Measurements from ENCODE around the gene SPTBN1.

SPTBN1 gene

DNA sequence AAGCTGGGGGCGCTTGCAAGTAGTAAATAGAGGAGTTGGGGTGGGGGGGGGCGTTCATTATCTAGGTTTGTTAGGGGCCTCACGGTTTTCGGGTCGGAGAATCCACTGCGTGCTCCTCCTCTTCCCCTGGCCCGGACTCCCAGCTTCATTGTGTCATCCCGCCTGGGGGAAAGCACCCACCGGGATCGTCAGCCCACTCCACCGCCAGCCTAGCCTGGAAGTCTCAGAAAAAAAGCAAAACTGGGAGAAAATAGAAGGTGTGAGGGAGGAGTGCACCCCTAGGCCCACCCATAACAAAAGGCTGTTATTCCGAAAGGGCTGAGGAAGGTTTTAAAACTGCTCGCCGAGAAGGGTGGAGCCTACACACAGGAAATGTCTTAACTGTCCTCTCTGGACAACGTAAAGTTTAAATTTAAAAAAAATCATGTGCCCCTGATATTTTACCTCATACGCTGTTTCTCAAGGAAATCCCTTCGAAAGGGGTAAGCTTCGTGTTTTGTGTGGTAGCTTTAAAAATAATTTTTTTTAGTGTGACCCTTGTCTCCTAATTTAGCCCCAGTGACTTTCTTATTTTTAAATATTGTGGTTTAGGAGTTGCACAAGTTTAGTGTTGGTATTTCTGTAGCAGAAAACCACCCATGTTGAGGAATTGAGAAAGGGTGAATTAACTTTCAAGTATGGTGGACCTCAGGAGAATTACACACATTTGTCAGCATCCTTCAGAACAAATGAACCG is 104.2 kb downstream of the SPTBN1 start:
- Histone ChIP-seq H3K9ac (ENCODE audit: insufficient read length, low read depth) (peak overlapping the region; percentile 69), H3K36me3 (ENCODE audit: insufficient read depth, insufficient read length, low read length) (peaks cover 8% of the 10 kb centered on the region), H3K27me3 (ENCODE audit: insufficient read depth, insufficient read length) (no peaks in the 10 kb centered on the region), H3K4me3 (ENCODE audit: insufficient read length, low read depth) (peak overlapping the region; percentile 89), H3K9me3 (ENCODE audit: insufficient read depth, low read length) (no peaks in the 10 kb centered on the region), H3K4me1 (ENCODE audit: insufficient read depth, insufficient read length) (peaks cover 2% of the 10 kb centered on the region)
- DNase-seq (ENCODE audit: low read depth, low spot score) = no peak
- no peak for TF ChIP-seq YY1 (IDR thresholded peaks at IDR 0.05; ENCODE audit: insufficient read depth, insufficient read length)
- no peak for TF ChIP-seq SUZ12 (IDR thresholded peaks at IDR 0.05; ENCODE audit: extremely low read depth, insufficient read depth, insufficient read length)
- TF ChIP-seq ZNF274 (IDR thresholded peaks at IDR 0.05; ENCODE audit: low read depth, low read length) = no peak

DNA sequence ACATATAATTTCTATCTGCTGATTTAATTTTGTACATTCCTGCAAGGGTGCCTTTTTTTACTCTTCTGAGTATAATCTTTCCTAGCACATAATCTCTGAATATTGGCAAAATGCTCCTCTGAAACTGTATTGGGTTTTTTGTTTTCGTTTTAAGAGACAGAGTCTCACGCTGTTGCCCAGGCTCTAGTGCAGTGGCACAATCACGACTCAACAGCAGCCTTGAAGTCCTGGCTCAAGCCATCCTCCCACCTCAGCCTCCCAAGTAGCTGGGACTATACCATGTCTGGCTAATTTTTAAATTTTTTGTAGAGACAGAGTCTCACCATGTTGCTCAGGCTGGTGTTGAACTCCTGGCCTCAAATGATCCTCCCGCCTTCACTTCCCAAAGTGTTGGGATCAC is 104.9 kb downstream of the SPTBN1 start:
- H3K9me3 ChIP-seq (ENCODE audit: insufficient read depth, low read length) = no peaks in the 10 kb centered on the region
- peaks cover 8% of the 10 kb centered on the region for H3K36me3 ChIP-seq (ENCODE audit: insufficient read depth, insufficient read length, low read length)
- no peaks in the 10 kb centered on the region for H3K27me3 ChIP-seq (ENCODE audit: insufficient read depth, insufficient read length)
- peak overlapping the region; percentile 89 for H3K4me3 ChIP-seq (ENCODE audit: insufficient read length, low read depth)
- H3K4me1 ChIP-seq (ENCODE audit: insufficient read depth, insufficient read length) = peaks cover 2% of the 10 kb centered on the region
- no peak for DNase-seq (ENCODE audit: low read depth, low spot score)
- TF ChIP-seq ZNF274 (IDR thresholded peaks at IDR 0.05; ENCODE audit: low read depth, low read length) = no peak
- TF ChIP-seq SUZ12 (IDR thresholded peaks at IDR 0.05; ENCODE audit: extremely low read depth, insufficient read depth, insufficient read length) = no peak
- no peak for TF ChIP-seq YY1 (IDR thresholded peaks at IDR 0.05; ENCODE audit: insufficient read depth, insufficient read length)
- no peak overlapping the region for H3K9ac ChIP-seq (ENCODE audit: insufficient read length, low read depth)

DNA sequence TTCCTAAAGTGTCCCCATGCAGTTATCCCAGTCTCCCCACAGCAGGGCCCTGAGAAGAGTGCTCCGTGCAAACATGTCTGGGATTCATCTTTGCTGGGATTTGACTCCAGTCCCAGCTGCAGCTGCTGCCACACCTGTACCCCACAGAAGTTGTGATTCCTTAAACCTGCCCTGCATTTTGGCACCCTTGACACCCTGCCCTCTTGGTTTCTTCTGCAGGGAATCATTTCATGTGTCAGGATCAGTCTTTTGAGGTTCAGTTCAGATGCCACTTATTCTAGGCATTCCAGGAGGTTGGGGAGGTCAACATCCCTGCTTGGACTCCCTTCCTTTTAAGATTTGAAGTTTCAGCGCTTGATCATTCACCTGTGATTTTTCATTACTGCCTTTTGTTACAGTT is 108.3 kb downstream of the SPTBN1 start:
- TF ChIP-seq ZNF274 (IDR thresholded peaks at IDR 0.05; ENCODE audit: low read depth, low read length) (no peak), YY1 (IDR thresholded peaks at IDR 0.05; ENCODE audit: insufficient read depth, insufficient read length) (no peak), SUZ12 (IDR thresholded peaks at IDR 0.05; ENCODE audit: extremely low read depth, insufficient read depth, insufficient read length) (no peak)
- H3K27me3 ChIP-seq (ENCODE audit: insufficient read depth, insufficient read length) = no peaks in the 10 kb centered on the region
- no peaks in the 10 kb centered on the region for H3K9me3 ChIP-seq (ENCODE audit: insufficient read depth, low read length)
- H3K4me3 ChIP-seq (ENCODE audit: insufficient read length, low read depth) = no peak overlapping the region
- H3K9ac ChIP-seq (ENCODE audit: insufficient read length, low read depth) = no peak overlapping the region
- H3K4me1 ChIP-seq (ENCODE audit: insufficient read depth, insufficient read length) = peaks cover 2% of the 10 kb centered on the region
- H3K36me3 ChIP-seq (ENCODE audit: insufficient read depth, insufficient read length, low read length) = peaks cover 14% of the 10 kb centered on the region
- no peak for DNase-seq (ENCODE audit: low read depth, low spot score)

DNA sequence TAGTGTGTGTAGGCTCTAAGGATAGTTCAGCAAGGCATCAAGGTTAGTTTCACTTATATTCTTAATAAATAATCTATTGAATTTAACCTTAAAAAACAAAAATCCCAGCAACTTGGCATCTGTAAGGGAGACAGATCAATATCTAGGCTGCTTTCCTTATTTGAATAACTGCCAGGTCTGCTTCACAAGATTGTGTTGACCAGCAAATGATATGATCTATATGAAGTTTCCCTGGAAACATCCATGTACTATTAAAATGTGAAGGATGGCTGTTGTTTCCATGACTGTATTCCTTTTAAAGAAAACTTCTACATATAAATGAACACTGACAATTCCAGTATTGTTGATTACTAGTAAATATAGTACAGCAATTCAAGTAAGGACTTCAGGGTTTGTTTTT is 109.4 kb downstream of the SPTBN1 start:
- Histone ChIP-seq H3K4me3 (ENCODE audit: insufficient read length, low read depth) (no peak overlapping the region), H3K27me3 (ENCODE audit: insufficient read depth, insufficient read length) (no peaks in the 10 kb centered on the region), H3K9ac (ENCODE audit: insufficient read length, low read depth) (no peak overlapping the region), H3K9me3 (ENCODE audit: insufficient read depth, low read length) (no peaks in the 10 kb centered on the region), H3K36me3 (ENCODE audit: insufficient read depth, insufficient read length, low read length) (peaks cover 14% of the 10 kb centered on the region), H3K4me1 (ENCODE audit: insufficient read depth, insufficient read length) (peaks cover 2% of the 10 kb centered on the region)
- no peak for DNase-seq (ENCODE audit: low read depth, low spot score)
- no peak for TF ChIP-seq YY1 (IDR thresholded peaks at IDR 0.05; ENCODE audit: insufficient read depth, insufficient read length)

DNA sequence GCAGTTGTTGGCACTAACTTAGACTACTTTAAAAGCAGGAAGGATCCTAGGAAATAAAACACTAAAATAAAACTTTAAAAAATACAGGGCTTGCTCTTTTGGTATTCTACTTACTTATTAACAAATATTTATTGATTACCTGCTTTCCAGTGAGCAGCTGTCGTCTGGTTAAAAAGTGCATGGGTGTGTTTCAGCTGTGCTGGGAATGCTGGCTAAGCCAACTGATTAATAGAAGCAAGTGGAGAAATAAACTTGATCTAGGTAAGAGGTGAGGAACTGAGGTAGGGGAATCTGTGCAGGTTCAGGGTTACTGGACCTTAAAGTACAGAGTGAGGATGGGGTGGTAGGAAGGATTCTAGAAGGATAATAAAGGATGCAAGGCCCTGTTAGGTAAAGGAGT is 110.8 kb downstream of the SPTBN1 start:
- no peaks in the 10 kb centered on the region for H3K27me3 ChIP-seq (ENCODE audit: insufficient read depth, insufficient read length)
- no peaks in the 10 kb centered on the region for H3K4me1 ChIP-seq (ENCODE audit: insufficient read depth, insufficient read length)
- H3K9ac ChIP-seq (ENCODE audit: insufficient read length, low read depth) = no peak overlapping the region
- DNase-seq (ENCODE audit: low read depth, low spot score) = no peak
- H3K4me3 ChIP-seq (ENCODE audit: insufficient read length, low read depth) = no peak overlapping the region
- peaks cover 12% of the 10 kb centered on the region for H3K36me3 ChIP-seq (ENCODE audit: insufficient read depth, insufficient read length, low read length)
- TF ChIP-seq YY1 (IDR thresholded peaks at IDR 0.05; ENCODE audit: insufficient read depth, insufficient read length) (no peak), ZNF274 (IDR thresholded peaks at IDR 0.05; ENCODE audit: low read depth, low read length) (no peak), SUZ12 (IDR thresholded peaks at IDR 0.05; ENCODE audit: extremely low read depth, insufficient read depth, insufficient read length) (no peak)
- no peaks in the 10 kb centered on the region for H3K9me3 ChIP-seq (ENCODE audit: insufficient read depth, low read length)

DNA sequence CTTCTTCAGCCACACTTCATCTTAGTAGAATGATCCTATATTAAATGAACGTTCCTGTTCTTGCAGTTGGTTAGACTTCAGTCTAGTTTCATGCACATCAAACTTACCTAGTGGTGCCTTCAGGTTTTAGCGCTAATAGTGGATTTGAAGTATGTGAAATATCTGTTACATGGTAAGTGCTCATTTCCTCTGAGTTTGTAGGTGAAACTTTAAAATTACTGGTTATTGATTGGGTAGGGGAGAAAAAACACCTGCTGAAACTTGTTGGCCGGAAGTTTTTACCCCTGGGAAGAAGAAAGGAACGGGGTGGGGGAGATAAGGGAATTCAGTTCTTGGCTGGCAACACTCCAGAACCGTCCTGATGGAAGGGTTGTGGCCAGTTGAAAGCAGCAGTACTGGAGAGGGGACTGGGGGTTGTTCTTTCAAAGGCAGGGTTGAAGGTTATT is 112.8 kb downstream of the SPTBN1 start:
- H3K4me3 ChIP-seq (ENCODE audit: insufficient read length, low read depth) = no peak overlapping the region
- no peaks in the 10 kb centered on the region for H3K9me3 ChIP-seq (ENCODE audit: insufficient read depth, low read length)
- peaks cover 9% of the 10 kb centered on the region for H3K36me3 ChIP-seq (ENCODE audit: insufficient read depth, insufficient read length, low read length)
- no peak overlapping the region for H3K9ac ChIP-seq (ENCODE audit: insufficient read length, low read depth)
- TF ChIP-seq ZNF274 (IDR thresholded peaks at IDR 0.05; ENCODE audit: low read depth, low read length) (no peak), YY1 (IDR thresholded peaks at IDR 0.05; ENCODE audit: insufficient read depth, insufficient read length) (no peak), SUZ12 (IDR thresholded peaks at IDR 0.05; ENCODE audit: extremely low read depth, insufficient read depth, insufficient read length) (no peak)
- peaks cover 3% of the 10 kb centered on the region for H3K4me1 ChIP-seq (ENCODE audit: insufficient read depth, insufficient read length)
- H3K27me3 ChIP-seq (ENCODE audit: insufficient read depth, insufficient read length) = no peaks in the 10 kb centered on the region
- no peak for DNase-seq (ENCODE audit: low read depth, low spot score)

DNA sequence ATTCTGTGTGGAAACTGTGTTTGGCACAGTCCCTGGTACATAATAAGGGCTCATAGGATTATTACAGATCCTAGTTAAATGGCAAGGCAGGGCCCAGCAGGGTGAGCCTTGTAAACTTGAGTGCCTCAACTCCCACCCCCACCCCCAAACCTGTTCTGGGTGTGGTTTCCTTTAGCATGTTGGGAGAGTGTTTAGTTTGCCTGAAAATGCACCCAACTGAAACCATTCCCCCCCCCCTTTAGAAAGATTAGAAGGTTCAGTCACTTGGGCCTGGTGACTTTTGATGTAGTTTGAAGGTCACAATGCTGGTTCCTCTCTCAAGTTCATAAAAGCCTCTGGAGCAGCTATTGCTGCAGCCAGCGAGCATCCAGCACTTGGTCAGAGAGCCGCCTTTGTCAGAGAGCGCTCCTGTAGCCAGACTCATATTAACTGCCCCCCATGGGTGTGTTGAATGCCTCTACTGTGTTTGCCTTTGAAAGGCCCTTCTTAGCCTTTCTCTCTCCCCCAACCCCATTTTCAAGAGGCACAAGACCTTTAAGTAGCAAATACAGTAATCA is 113.7 kb downstream of the SPTBN1 start:
- Histone ChIP-seq H3K4me1 (ENCODE audit: insufficient read depth, insufficient read length) (peaks cover 5% of the 10 kb centered on the region), H3K4me3 (ENCODE audit: insufficient read length, low read depth) (no peak overlapping the region), H3K9me3 (ENCODE audit: insufficient read depth, low read length) (no peaks in the 10 kb centered on the region), H3K36me3 (ENCODE audit: insufficient read depth, insufficient read length, low read length) (peaks cover 8% of the 10 kb centered on the region), H3K9ac (ENCODE audit: insufficient read length, low read depth) (no peak overlapping the region), H3K27me3 (ENCODE audit: insufficient read depth, insufficient read length) (no peaks in the 10 kb centered on the region)
- DNase-seq (ENCODE audit: low read depth, low spot score) = no peak
- no peak for TF ChIP-seq SUZ12 (IDR thresholded peaks at IDR 0.05; ENCODE audit: extremely low read depth, insufficient read depth, insufficient read length)
- no peak for TF ChIP-seq ZNF274 (IDR thresholded peaks at IDR 0.05; ENCODE audit: low read depth, low read length)
- no peak for TF ChIP-seq YY1 (IDR thresholded peaks at IDR 0.05; ENCODE audit: insufficient read depth, insufficient read length)
